ENCODE measurements around the gene SOHLH1. TPM values are rescaled to one million over a fixed set of nuclear protein-coding genes. Genes with fewer than 3 reads are reported as not detected.

The SOHLH1 gene
- total RNA-seq, 4 donors from 2014 or later, result not detected

DNA sequence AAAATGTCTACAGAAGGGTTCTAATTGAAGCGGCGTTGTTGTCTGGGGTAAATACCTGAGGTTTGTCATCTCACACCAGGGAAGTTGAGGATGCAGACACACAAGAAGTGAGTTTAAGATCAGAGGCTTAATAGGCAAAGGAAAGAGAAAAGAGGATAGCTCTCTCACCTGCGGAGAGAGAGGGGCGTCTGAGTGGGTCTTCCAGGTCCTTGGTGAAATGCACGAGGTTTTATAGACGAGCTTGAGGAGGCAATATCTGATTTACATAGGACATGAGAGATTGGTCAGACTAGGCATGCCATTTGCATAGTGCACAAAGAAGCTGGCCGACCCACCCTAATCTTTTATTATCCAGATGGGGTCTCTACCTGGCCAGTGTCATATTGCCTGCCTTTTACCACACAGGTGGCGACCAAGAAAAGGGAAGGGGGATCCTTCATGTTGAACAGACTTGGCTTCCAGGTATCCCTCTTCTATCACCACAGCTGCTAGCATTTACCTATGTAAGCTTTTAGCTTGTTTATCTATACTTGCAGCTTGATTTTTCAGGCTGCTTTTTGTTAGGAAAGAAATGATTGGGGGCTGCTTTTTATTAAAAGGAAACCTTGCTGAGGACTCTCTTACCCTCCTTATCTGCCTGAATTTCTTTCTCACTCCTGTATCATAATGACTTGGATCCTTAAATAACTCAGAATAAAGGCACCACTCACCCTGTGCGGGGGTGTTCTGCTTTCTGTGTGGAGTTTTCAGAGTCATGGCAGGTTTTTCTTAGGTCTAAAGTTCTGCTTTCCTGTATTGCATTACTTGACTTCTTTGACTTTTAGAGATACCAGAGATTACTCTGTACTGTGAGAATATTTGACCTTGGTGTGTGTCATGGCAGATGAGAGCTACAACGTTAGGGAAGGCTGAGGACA is 50.5 kb downstream of the SOHLH1 start:
- no peaks in the 10 kb centered on the region for H3K4me1 ChIP-seq
- no peak for DNase-seq
- TF ChIP-seq, protein P1, sequence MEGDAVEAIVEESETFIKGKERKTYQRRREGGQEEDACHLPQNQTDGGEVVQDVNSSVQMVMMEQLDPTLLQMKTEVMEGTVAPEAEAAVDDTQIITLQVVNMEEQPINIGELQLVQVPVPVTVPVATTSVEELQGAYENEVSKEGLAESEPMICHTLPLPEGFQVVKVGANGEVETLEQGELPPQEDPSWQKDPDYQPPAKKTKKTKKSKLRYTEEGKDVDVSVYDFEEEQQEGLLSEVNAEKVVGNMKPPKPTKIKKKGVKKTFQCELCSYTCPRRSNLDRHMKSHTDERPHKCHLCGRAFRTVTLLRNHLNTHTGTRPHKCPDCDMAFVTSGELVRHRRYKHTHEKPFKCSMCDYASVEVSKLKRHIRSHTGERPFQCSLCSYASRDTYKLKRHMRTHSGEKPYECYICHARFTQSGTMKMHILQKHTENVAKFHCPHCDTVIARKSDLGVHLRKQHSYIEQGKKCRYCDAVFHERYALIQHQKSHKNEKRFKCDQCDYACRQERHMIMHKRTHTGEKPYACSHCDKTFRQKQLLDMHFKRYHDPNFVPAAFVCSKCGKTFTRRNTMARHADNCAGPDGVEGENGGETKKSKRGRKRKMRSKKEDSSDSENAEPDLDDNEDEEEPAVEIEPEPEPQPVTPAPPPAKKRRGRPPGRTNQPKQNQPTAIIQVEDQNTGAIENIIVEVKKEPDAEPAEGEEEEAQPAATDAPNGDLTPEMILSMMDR (IDR thresholded peaks at IDR 0.05), result no peak
- TF ChIP-seq POLR2A (IDR thresholded peaks at IDR 0.05), result no peak
- H3K9me3 ChIP-seq, result peaks cover 0 to 28% (median 5%) of the 10 kb centered on the region in 4 donors
- no peak overlapping the region for H3K27ac ChIP-seq
- H3K36me3 ChIP-seq, result no peaks in the 10 kb centered on the region
- H3K27me3 ChIP-seq, result no peaks in the 10 kb centered on the region
- no peak overlapping the region for H3K4me3 ChIP-seq

DNA sequence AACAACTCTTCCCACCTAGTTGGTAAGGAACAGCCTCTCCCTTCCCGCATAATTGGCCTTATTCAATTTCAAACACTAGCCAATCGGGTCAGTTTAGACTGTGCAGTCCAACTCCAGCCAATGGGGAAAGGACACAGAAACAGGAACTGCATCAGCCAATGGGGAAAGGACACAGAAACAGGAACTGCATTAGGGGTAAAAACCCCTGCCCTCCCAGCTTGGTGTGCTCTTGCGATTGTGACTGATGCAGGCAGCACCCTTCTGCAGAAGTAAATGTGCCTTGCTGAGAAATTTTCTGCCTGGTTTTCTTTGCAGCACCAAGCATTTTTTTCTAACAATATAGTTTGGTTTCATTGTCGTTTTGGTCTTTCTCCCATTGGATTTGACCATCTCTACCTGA is 51.4 kb downstream of the SOHLH1 start:
- no peak overlapping the region for H3K27ac ChIP-seq
- no peak for DNase-seq
- no peak for TF ChIP-seq POLR2A (IDR thresholded peaks at IDR 0.05)
- TF ChIP-seq, protein P1 (IDR thresholded peaks at IDR 0.05), result no peak
- H3K4me3 ChIP-seq, result no peak overlapping the region
- H3K36me3 ChIP-seq, result no peaks in the 10 kb centered on the region
- no peaks in the 10 kb centered on the region for H3K4me1 ChIP-seq
- H3K27me3 ChIP-seq, result no peaks in the 10 kb centered on the region
- peaks cover 0 to 28% (median 5%) of the 10 kb centered on the region in 4 donors for H3K9me3 ChIP-seq

DNA sequence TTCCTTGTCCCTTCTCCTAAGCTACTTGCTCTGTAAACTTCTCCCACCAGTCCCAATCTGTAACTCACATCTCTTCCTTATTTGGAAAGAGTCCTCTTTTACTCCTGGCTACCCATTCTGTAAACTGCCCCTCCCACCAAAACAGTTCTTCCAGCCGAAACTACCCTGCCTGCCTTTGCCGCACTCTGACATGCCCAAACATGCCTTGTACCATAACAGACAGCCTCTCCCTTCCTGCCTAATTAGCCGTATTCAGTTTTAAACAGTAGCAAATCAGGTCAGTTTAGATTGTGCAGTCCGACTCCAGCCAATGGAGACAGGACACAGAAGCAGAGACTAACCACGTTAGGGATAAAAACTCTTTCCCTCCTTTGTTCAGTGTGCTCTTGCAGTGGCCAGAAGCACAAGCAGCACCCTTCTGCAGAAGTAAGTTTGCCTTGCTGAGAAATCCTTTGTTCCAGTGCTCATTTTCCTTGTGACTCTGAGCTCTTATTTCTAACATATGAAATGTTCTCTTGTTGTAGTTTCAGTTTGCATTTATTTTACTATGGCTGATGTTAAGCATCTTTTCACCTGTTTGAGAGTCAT is 54.6 kb downstream of the SOHLH1 start:
- Histone ChIP-seq H3K4me3 (no peak overlapping the region), H3K27ac (no peak overlapping the region), H3K27me3 (no peaks in the 10 kb centered on the region), H3K4me1 (no peaks in the 10 kb centered on the region), H3K36me3 (no peaks in the 10 kb centered on the region), H3K9me3 (peaks cover 0 to 28% (median 5%) of the 10 kb centered on the region in 4 donors)
- DNase-seq, result no peak
- TF ChIP-seq POLR2A (IDR thresholded peaks at IDR 0.05), result no peak
- TF ChIP-seq, protein P1 (IDR thresholded peaks at IDR 0.05), result no peak

Other genes starting within 250 kb of the SOHLH1 start
- 10 to 100 TPM; 12.4 to 34.0 (median 18.7) TPM for gene PPP1R26, start 219.7 kb downstream of the SOHLH1 start, total RNA-seq
- gene MRPS2, start 198.8 kb downstream of the SOHLH1 start, total RNA-seq, result 10 to 100 TPM; 22.3 to 42.7 (median 32.4) TPM
- gene LCN1, start 178.0 kb downstream of the SOHLH1 start, total RNA-seq, result not detected
- not detected for gene OBP2A, start 153.4 kb downstream of the SOHLH1 start, total RNA-seq
- not detected for gene PAEP, start 137.7 kb downstream of the SOHLH1 start, total RNA-seq
- not detected for gene GLT6D1, start 59.9 kb downstream of the SOHLH1 start, total RNA-seq
- gene LCN9, start 36.2 kb downstream of the SOHLH1 start, total RNA-seq, result not detected
- gene KCNT1, start 2.7 kb upstream of the SOHLH1 start, total RNA-seq, result under 1 TPM in 1 of 4 donors, not detected in 3; 0.27 TPM
- 10 to 100 TPM; 21.0 to 30.5 (median 24.2) TPM for gene CAMSAP1, start 208.1 kb upstream of the SOHLH1 start, total RNA-seq

Measured in Peyer's patch (tissue), 4 donors.